Fibroblast of lung (primary cell): ENCODE data around the gene SCIMP.

ENCODE experiments used
- EZH2 ChIP-seq: IDR thresholded peaks from 2 replicates; pipeline ENCODE4 v1.5.1; 2012; ENCODE audit warnings: low read length, control low read depth, mild to moderate bottlenecking; ENCODE audit errors: missing control alignments
- TF ChIP-seq, protein P1 (sequence below), 2 donors: IDR thresholded peaks in 1 of 2; conservative IDR thresholded peaks in 1 of 2; 1 replicate in 1 of 2; 2 replicates in 1 of 2; pipeline ENCODE4 v1.5.1; 2011 to 2012; ENCODE audit warnings: low read length in 2 of 2, control low read depth in 1 of 2, inconsistent platforms in 1 of 2, low read depth in 1 of 2, mild to moderate bottlenecking in 1 of 2

GRCh38 chr17:5257124-5257523, 22.5 kb upstream of the SCIMP start:
- TF ChIP-seq, protein P1, sequence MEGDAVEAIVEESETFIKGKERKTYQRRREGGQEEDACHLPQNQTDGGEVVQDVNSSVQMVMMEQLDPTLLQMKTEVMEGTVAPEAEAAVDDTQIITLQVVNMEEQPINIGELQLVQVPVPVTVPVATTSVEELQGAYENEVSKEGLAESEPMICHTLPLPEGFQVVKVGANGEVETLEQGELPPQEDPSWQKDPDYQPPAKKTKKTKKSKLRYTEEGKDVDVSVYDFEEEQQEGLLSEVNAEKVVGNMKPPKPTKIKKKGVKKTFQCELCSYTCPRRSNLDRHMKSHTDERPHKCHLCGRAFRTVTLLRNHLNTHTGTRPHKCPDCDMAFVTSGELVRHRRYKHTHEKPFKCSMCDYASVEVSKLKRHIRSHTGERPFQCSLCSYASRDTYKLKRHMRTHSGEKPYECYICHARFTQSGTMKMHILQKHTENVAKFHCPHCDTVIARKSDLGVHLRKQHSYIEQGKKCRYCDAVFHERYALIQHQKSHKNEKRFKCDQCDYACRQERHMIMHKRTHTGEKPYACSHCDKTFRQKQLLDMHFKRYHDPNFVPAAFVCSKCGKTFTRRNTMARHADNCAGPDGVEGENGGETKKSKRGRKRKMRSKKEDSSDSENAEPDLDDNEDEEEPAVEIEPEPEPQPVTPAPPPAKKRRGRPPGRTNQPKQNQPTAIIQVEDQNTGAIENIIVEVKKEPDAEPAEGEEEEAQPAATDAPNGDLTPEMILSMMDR (conservative IDR thresholded peaks at IDR 0.05 in 1 of 2, IDR thresholded peaks at IDR 0.05 in 1 of 2; ENCODE audit: low read depth in 1 of 2, low read length in 2 of 2), result no peak
- TF ChIP-seq EZH2, result no peak
